Astrocyte (in vitro differentiated cells and primary cell): ENCODE data around the gene NCOA7. TPM values are rescaled to one million over a fixed set of nuclear protein-coding genes. Genes with fewer than 3 reads are reported as not detected.

Source experiments
- DNase-seq: peaks from one replicate; pipeline ENCODE4 v3.0.0-alpha.2; 2010; ENCODE audit warnings: low read depth
- FAIRE-seq: peaks from 2 replicates; lab custom pipeline; 2011; peaks lifted over from hg19 to GRCh38; lab: Jason Lieb, UNC
- H2AFZ ChIP-seq: 2 replicates; pipeline ENCODE4 v1.6.0; 2012; ENCODE audit warnings: low read depth, low read length, inconsistent platforms
- H3K27ac ChIP-seq: 2 replicates; pipeline ENCODE4 v1.5.1; 2011; ENCODE audit warnings: low read depth, low read length, inconsistent platforms
- H3K27me3 ChIP-seq: 2 replicates; pipeline ENCODE4 v1.6.0; 2011; ENCODE audit warnings: low read length, inconsistent platforms; ENCODE audit not compliant: insufficient read depth
- H3K36me3 ChIP-seq: 2 replicates; pipeline ENCODE4 v1.5.1; 2011; ENCODE audit warnings: low read length, inconsistent platforms; ENCODE audit not compliant: insufficient read depth
- H3K4me1 ChIP-seq: 2 replicates; pipeline ENCODE4 v1.5.1; 2011; ENCODE audit warnings: low read length, inconsistent platforms; ENCODE audit not compliant: insufficient read depth
- H3K4me2 ChIP-seq: 2 replicates; pipeline ENCODE4 v1.6.0; 2012; ENCODE audit warnings: low read length, inconsistent platforms
- H3K4me3 ChIP-seq: 2 replicates; pipeline ENCODE4 v1.5.1; 2011; ENCODE audit warnings: low read depth, mild to moderate bottlenecking, low read length, inconsistent platforms; ENCODE audit not compliant: insufficient read depth
- H3K79me2 ChIP-seq: 2 replicates; pipeline ENCODE4 v1.6.0; 2012; ENCODE audit warnings: mild to moderate bottlenecking, low read length, inconsistent platforms; ENCODE audit not compliant: insufficient read depth
- H3K9ac ChIP-seq: 2 replicates; pipeline ENCODE4 v1.6.0; 2012; ENCODE audit warnings: mild to moderate bottlenecking, low read length, inconsistent platforms
- H3K9me3 ChIP-seq: 2 replicates; pipeline ENCODE4 v1.5.1; 2012; ENCODE audit warnings: low read depth, mild to moderate bottlenecking, low read length, inconsistent platforms; ENCODE audit not compliant: insufficient read depth
- H4K20me1 ChIP-seq: 2 replicates; pipeline ENCODE4 v1.6.0; 2012; ENCODE audit warnings: low read length, inconsistent platforms; ENCODE audit not compliant: insufficient read depth
- H3K27ac Mint-ChIP-seq: one replicate; pipeline ENCODE4 v1.8.0; 2021; ENCODE audit warnings: mild to moderate bottlenecking, mixed read lengths; ENCODE audit not compliant: unreplicated experiment
- H3K27me3 Mint-ChIP-seq: one replicate; pipeline ENCODE4 v1.8.0; 2021; ENCODE audit warnings: low read depth, mixed read lengths; ENCODE audit not compliant: unreplicated experiment
- H3K36me3 Mint-ChIP-seq: one replicate; pipeline ENCODE4 v1.8.0; 2021; ENCODE audit warnings: low read depth, mixed read lengths; ENCODE audit not compliant: unreplicated experiment
- H3K4me1 Mint-ChIP-seq: one replicate; pipeline ENCODE4 v1.8.0; 2021; ENCODE audit warnings: low read depth, mixed read lengths; ENCODE audit not compliant: unreplicated experiment
- H3K4me3 Mint-ChIP-seq: one replicate; pipeline ENCODE4 v1.8.0; 2021; ENCODE audit warnings: mild to moderate bottlenecking, moderate library complexity, mixed read lengths; ENCODE audit not compliant: unreplicated experiment
- H3K9me3 Mint-ChIP-seq: one replicate; pipeline ENCODE4 v1.8.0; 2021; ENCODE audit warnings: mild to moderate bottlenecking, mixed read lengths; ENCODE audit not compliant: unreplicated experiment
- CTCF ChIP-seq: IDR thresholded peaks from 2 replicates; pipeline ENCODE4 v1.5.1; 2011; ENCODE audit warnings: low read depth, mild to moderate bottlenecking, inconsistent platforms, low read length, moderate library complexity; ENCODE audit not compliant: insufficient read depth
- EZH2 ChIP-seq: IDR thresholded peaks from 2 replicates; pipeline ENCODE4 v1.6.1; 2012; ENCODE audit warnings: mild to moderate bottlenecking, low read length, inconsistent platforms; ENCODE audit not compliant: insufficient read depth
- total RNA-seq: library from RNA; stranded (reverse); gene quantifications from 2 replicates; pipeline ENCODE4 v1.2.1, GENCODE V29; 2021

Gene NCOA7
- total RNA-seq, 1 donor from 2014 or later: 26.0 TPM

DNA sequence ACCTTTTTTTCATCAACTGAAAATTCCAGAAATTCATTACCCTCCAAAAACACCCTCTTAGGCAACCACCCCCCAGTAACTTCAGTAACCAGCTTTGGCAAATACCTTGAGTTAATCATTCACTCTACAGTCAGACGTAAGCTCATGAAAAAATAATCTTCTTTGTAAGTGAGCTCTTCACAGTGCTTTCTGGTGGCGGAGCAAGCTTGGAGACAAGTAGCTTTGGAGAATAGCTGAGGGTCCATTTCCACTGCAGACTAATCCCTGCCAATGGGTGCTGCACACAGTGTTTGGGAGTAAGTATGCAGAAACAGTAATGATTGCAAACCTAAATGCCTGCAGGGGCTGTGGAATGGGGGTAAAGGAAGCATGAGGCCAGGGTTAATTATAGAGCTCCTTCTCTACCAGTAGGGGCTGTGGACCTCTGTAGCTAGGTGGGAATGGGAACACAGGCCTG lies 109.0 kb downstream of the NCOA7 start:
- Mint-ChIP-seq H3K4me1 (peaks cover 7% of the 10 kb centered on the region), H3K4me3 (no peak overlapping the region), H3K27ac (peak overlapping the region; percentile 87), H3K9me3 (no peaks in the 10 kb centered on the region), H3K27me3 (no peaks in the 10 kb centered on the region), H3K36me3 (peaks cover 9% of the 10 kb centered on the region)
- Histone ChIP-seq H3K9me3 (no peaks in the 10 kb centered on the region), H3K9ac (no peak overlapping the region), H4K20me1 (no peaks in the 10 kb centered on the region), H3K79me2 (no peaks in the 10 kb centered on the region), H2AFZ (no peak overlapping the region), H3K36me3 (no peaks in the 10 kb centered on the region), H3K4me3 (no peak overlapping the region), H3K4me2 (no peak overlapping the region), H3K4me1 (no peaks in the 10 kb centered on the region), H3K27me3 (no peaks in the 10 kb centered on the region), H3K27ac (no peak overlapping the region)
- no peak for DNase-seq
- no peak for FAIRE-seq
- TF ChIP-seq EZH2: no peak
- TF ChIP-seq CTCF: no peak

DNA sequence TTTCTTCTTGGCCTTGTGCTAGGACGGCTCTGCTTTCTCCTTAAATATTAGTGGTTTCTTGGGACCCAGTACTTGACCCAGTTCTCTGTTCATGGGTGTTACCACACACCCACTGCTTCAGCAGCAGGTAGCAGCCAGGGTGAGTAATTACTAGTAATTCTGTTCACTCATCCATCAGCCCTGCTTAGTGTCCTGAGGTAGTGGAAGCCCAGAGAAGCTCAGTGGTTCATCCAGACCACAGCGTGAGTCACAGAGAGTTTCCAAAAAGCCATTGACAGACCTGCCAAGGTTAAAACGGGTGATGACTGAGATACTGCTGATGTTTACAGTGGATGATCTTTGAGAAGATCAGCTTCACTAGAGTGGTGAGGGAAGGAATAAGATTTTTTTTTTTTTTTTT lies 114.1 kb downstream of the NCOA7 start:
- peak; percentile 92 for DNase-seq
- no peak overlapping the region for H3K4me3 ChIP-seq
- no peak for TF ChIP-seq CTCF
- TF ChIP-seq EZH2: no peak
- no peaks in the 10 kb centered on the region for H3K79me2 ChIP-seq
- Mint-ChIP-seq H3K4me3 (no peak overlapping the region), H3K9me3 (no peaks in the 10 kb centered on the region), H3K27ac (no peak overlapping the region), H3K27me3 (no peaks in the 10 kb centered on the region), H3K36me3 (peaks cover 14% of the 10 kb centered on the region), H3K4me1 (peaks cover 6% of the 10 kb centered on the region)
- H3K27me3 ChIP-seq: no peaks in the 10 kb centered on the region
- H3K36me3 ChIP-seq: peaks cover 5% of the 10 kb centered on the region
- H3K4me2 ChIP-seq: no peak overlapping the region
- H3K4me1 ChIP-seq: no peaks in the 10 kb centered on the region
- FAIRE-seq: no peak
- no peak overlapping the region for H3K9ac ChIP-seq
- no peak overlapping the region for H2AFZ ChIP-seq
- no peaks in the 10 kb centered on the region for H4K20me1 ChIP-seq
- no peaks in the 10 kb centered on the region for H3K9me3 ChIP-seq
- H3K27ac ChIP-seq: no peak overlapping the region

DNA sequence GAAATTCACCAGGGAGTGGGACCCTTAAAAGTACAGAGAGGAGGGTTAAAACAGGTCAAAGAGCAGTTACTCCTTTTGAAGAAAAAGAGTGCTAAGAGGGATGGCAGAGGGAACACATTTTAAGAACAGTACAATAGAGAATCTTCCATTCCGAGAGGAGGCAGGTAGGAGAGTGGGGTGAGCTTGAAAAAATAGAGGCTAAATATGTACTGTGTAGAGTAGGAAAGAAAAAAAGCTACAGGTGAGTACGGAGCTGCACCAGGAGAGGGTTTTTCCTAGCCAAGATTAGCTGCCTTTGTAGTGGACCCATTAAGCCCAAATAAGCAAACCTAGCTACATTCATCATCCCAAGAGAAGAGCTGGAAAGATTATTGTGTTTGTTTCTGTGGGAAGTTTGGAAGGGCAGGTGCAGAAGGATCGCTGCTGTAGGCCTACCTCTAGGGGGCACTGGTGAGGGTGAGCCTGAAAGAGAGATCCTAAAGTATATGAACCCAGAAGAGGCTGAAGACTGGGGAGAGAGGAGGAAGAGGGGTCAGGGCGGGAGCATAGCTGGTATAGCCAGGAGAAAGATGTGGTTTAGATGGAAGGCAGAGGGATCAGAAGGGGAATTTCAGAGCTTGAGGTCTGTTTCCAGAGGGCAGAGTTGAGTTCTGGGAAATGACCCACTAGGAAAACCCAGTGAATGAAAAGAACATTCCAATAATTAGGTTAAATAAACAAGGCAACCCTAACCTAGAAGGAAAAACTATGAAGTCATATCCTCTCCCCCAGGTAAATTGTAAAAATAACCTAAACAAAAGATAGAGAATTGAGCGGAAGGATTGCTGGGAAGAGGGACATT lies 115.6 kb downstream of the NCOA7 start:
- H3K4me3 Mint-ChIP-seq: no peak overlapping the region
- H3K9ac ChIP-seq: no peak overlapping the region
- no peaks in the 10 kb centered on the region for H3K9me3 Mint-ChIP-seq
- peaks cover 2% of the 10 kb centered on the region for H3K4me1 ChIP-seq
- no peak overlapping the region for H2AFZ ChIP-seq
- H3K4me1 Mint-ChIP-seq: peaks cover 4% of the 10 kb centered on the region
- FAIRE-seq (no peak), DNase-seq (no peak)
- no peak overlapping the region for H3K27ac ChIP-seq
- TF ChIP-seq EZH2: no peak
- TF ChIP-seq CTCF: peak; percentile 40
- no peaks in the 10 kb centered on the region for H3K27me3 Mint-ChIP-seq
- no peak overlapping the region for H3K27ac Mint-ChIP-seq
- no peaks in the 10 kb centered on the region for H3K27me3 ChIP-seq
- H4K20me1 ChIP-seq: no peaks in the 10 kb centered on the region
- no peaks in the 10 kb centered on the region for H3K79me2 ChIP-seq
- H3K4me3 ChIP-seq: no peak overlapping the region
- no peaks in the 10 kb centered on the region for H3K9me3 ChIP-seq
- peaks cover 5% of the 10 kb centered on the region for H3K36me3 ChIP-seq
- peaks cover 14% of the 10 kb centered on the region for H3K36me3 Mint-ChIP-seq
- no peak overlapping the region for H3K4me2 ChIP-seq
